ENCODE measurements around the gene DDX42. TPM values are rescaled to one million over a fixed set of nuclear protein-coding genes. Genes with fewer than 3 reads are reported as not detected.

DDX42 gene
- total RNA-seq, 1 experiment from 2014 or later, result 174 TPM

DNA sequence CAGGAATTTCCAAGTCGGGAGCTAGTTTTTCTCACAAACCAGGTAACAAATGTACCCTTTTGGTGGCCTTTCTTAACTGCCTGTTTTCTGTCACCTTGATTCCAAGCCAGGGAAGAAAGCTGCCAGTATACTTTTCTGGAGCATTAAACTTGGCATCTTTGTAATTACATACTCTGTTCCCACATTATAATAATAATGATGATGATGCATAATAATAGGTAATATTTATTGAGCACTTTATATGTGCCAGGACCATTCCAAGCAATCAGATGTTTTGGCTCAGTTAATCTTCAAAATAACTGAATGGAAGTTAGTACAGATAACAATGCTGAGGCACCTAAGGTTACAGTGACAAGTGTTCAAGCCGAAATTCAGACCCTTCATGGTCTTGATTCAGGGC is 42.2 kb downstream of the DDX42 start:
- Histone ChIP-seq H3K4me1 (ENCODE audit: control insufficient read depth in 1 of 2, insufficient read depth in 2 of 2, low read length in 2 of 2) (no peaks in the 10 kb centered on the region), H3K36me3 (ENCODE audit: control insufficient read depth in 1 of 2, insufficient read depth in 2 of 2, low read length in 2 of 2) (peaks cover 91 to 95% of the 10 kb centered on the region in 2 experiments), H3K4me2 (ENCODE audit: low read length) (no peak overlapping the region), H3K27me3 (ENCODE audit: insufficient read depth, low read length) (no peaks in the 10 kb centered on the region), H3K9me2 (ENCODE audit: insufficient read depth) (no peaks in the 10 kb centered on the region), H3K9ac (ENCODE audit: low read length) (no peak overlapping the region), H3K27ac (ENCODE audit: low read depth, low read length) (no peak overlapping the region), H2AFZ (ENCODE audit: low read depth, low read length, poor library complexity, severe bottlenecking) (no peak overlapping the region), H3K9me3 (ENCODE audit: control insufficient read depth in 1 of 2, insufficient read depth in 1 of 2, low read depth in 1 of 2, low read length in 2 of 2) (no peaks in the 10 kb centered on the region), H3K4me3 (replicated peaks in 1 of 2; ENCODE audit: low read depth in 1 of 2, low read length in 2 of 2) (no peak overlapping the region), H4K20me1 (ENCODE audit: insufficient read depth) (peaks cover 4% of the 10 kb centered on the region; the same call in 1 of the 2 replicates), H3K79me2 (ENCODE audit: insufficient read depth, low read length) (peaks cover 60% of the 10 kb centered on the region)
- no peak for ATAC-seq
- RAD21 ChIA-PET (ENCODE audit: low non-redundant PET in 1 of 2, low total read pairs in 2 of 2, uncharacterized antibody in 2 of 2, unreplicated experiment in 2 of 2), result no interaction called here
- TF ChIP-seq CEBPB (IDR thresholded peaks at IDR 0.05; ENCODE audit: low read depth) (no peak), CBX3 (IDR thresholded peaks at IDR 0.05; ENCODE audit: low read depth) (no peak), TCF7L2 (IDR thresholded peaks at IDR 0.05; ENCODE audit: borderline replicate concordance, extremely low read depth, insufficient read depth, insufficient read length) (no peak), POLR2AphosphoS5 (IDR thresholded peaks at IDR 0.05; ENCODE audit: low read depth, low read length) (no peak), ZNF274 (IDR thresholded peaks at IDR 0.05; ENCODE audit: low read depth, low read length) (no peak), EGR1 (IDR thresholded peaks at IDR 0.05; ENCODE audit: low read depth) (no peak)
- POLR2A ChIA-PET, result no interaction called here
- no peak for DNase-seq (ENCODE audit: low read depth, low spot score)
- CTCF ChIA-PET, result no interaction called here
- no TSS peak for BruUV-seq (replicated peaks)
- intact Hi-C loops (cut with micrococcal nuclease), result no loop called here

DNA sequence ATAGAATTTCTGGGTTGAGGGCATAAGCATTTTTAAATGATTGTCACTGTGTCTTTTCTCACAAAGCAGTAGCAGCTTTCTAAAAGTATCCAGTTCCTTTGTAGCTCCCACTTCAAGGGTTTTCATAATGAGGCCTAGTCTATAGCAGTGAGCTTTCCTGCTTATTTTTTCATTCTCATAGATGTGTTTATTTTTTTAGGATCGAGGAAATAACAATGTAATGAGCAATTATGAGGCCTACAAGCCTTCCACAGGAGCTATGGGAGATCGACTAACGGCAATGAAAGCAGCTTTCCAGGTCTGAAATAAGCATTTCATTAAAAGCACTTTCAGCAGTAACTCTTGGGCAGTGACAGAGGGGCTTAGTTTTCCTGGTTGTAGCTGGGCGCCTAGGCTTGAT is 42.7 kb downstream of the DDX42 start:
- TF ChIP-seq, protein P1, sequence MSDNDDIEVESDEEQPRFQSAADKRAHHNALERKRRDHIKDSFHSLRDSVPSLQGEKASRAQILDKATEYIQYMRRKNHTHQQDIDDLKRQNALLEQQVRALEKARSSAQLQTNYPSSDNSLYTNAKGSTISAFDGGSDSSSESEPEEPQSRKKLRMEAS (IDR thresholded peaks at IDR 0.05), result no peak
- TF ChIP-seq SIN3A (IDR thresholded peaks at IDR 0.05; ENCODE audit: low read depth) (no peak), POLR2AphosphoS5 (IDR thresholded peaks at IDR 0.05; ENCODE audit: low read depth, low read length) (no peak), SP1 (IDR thresholded peaks at IDR 0.05; ENCODE audit: low read depth) (no peak), POLR2A (IDR thresholded peaks at IDR 0.05; ENCODE audit: borderline replicate concordance, extremely low read depth, insufficient read depth, insufficient read length) (no peak), CBX3 (IDR thresholded peaks at IDR 0.05; ENCODE audit: low read depth) (no peak)
- TF ChIP-seq, protein P2, sequence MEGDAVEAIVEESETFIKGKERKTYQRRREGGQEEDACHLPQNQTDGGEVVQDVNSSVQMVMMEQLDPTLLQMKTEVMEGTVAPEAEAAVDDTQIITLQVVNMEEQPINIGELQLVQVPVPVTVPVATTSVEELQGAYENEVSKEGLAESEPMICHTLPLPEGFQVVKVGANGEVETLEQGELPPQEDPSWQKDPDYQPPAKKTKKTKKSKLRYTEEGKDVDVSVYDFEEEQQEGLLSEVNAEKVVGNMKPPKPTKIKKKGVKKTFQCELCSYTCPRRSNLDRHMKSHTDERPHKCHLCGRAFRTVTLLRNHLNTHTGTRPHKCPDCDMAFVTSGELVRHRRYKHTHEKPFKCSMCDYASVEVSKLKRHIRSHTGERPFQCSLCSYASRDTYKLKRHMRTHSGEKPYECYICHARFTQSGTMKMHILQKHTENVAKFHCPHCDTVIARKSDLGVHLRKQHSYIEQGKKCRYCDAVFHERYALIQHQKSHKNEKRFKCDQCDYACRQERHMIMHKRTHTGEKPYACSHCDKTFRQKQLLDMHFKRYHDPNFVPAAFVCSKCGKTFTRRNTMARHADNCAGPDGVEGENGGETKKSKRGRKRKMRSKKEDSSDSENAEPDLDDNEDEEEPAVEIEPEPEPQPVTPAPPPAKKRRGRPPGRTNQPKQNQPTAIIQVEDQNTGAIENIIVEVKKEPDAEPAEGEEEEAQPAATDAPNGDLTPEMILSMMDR (IDR thresholded peaks at IDR 0.05 in 2 of 3, conservative IDR thresholded peaks at IDR 0.05 in 1 of 3; ENCODE audit: borderline replicate concordance in 1 of 3, insufficient read depth in 1 of 3, low read depth in 2 of 3, low read length in 2 of 3), result no peak
- ChIA-PET POLR2A (no interaction called here), CTCF (no interaction called here), RAD21 (ENCODE audit: low non-redundant PET in 1 of 2, low total read pairs in 2 of 2, uncharacterized antibody in 2 of 2, unreplicated experiment in 2 of 2) (no interaction called here)
- peaks cover 4% of the 10 kb centered on the region; the same call in 1 of the 2 replicates for H4K20me1 ChIP-seq (ENCODE audit: insufficient read depth)
- intact Hi-C loops (cut with micrococcal nuclease), result no loop called here
- H3K9ac ChIP-seq (ENCODE audit: low read length), result no peak overlapping the region
- H3K27me3 ChIP-seq (ENCODE audit: insufficient read depth, low read length), result no peaks in the 10 kb centered on the region
- no peak overlapping the region for H2AFZ ChIP-seq (ENCODE audit: low read depth, low read length, poor library complexity, severe bottlenecking)
- no peak overlapping the region for H3K4me3 ChIP-seq (replicated peaks in 1 of 2; ENCODE audit: low read depth in 1 of 2, low read length in 2 of 2)
- ATAC-seq (no peak), DNase-seq (ENCODE audit: low read depth, low spot score) (no peak)
- no peaks in the 10 kb centered on the region for H3K9me3 ChIP-seq (ENCODE audit: control insufficient read depth in 1 of 2, insufficient read depth in 1 of 2, low read depth in 1 of 2, low read length in 2 of 2)
- H3K9me2 ChIP-seq (ENCODE audit: insufficient read depth), result no peaks in the 10 kb centered on the region
- no peak overlapping the region for H3K4me2 ChIP-seq (ENCODE audit: low read length)
- peaks cover 91 to 95% of the 10 kb centered on the region in 2 experiments for H3K36me3 ChIP-seq (ENCODE audit: control insufficient read depth in 1 of 2, insufficient read depth in 2 of 2, low read length in 2 of 2)
- H3K79me2 ChIP-seq (ENCODE audit: insufficient read depth, low read length), result peaks cover 60% of the 10 kb centered on the region
- H3K27ac ChIP-seq (ENCODE audit: low read depth, low read length), result no peak overlapping the region
- BruUV-seq (replicated peaks), result no TSS peak
- H3K4me1 ChIP-seq (ENCODE audit: control insufficient read depth in 1 of 2, insufficient read depth in 2 of 2, low read length in 2 of 2), result no peaks in the 10 kb centered on the region
